ENCODE results near the gene EED.
A peak's percentile ranks its signal among the peaks of the same experiment; 100 is the strongest.
"Not testable (repeated sequence)": the region's sequence is repeated elsewhere in the genome, so short reads cannot be mapped to it uniquely, and the experiment has no call there.

The EED gene

DNA sequence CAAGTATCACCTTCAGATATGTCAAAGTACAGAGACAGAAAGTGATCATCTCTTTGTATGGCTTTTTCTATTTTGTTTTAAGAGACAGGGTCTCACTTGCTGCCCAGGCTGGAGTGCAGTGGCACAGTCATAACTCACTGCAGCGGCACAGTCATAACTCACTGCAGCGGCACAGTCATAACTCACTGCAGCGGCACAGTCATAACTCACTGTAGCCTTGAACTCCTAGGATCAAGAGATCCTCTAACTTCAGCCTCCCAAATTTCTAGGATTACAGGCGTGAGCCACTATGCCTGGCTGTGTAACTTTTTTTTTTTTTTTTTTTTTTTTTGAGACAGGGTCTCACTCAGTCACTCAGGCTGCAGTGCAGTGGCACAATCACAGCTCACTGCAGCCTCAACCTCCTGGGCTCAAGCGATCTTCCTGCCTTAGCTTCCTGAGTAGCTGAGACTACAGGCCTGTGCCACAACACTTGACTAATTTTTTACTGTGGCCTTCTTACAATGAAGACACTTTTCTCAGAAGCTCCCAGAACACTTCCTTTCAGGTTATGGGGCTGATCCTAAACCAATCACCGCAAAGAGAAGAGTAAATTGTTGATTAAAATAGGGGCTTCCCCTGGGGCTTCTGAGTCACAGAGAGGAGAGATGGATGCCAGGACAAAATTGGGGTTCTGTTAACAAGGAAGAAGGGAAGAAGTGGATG is 48.5 kb downstream of the EED start:
- DNase-seq, result no peak

DNA sequence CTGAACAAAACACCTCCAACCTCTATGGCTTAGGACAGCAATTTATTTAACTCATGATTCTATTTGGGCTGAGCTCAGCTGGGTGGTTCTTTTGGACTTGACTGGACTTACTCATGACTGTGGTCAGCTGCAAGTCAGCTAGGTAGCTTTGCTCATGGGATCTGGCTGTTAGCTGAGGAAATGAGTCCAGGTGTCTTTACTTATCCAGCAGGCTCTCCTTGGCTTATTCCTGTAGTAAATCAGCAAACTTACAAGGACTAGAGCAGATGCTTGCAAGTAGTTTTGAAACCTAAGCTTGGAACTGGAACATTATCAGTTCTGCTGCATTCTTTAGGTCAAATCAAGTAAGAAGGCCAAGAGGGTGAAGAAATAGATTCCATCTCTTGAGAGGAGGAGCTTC is 49.5 kb downstream of the EED start:
- DNase-seq, result no peak

DNA sequence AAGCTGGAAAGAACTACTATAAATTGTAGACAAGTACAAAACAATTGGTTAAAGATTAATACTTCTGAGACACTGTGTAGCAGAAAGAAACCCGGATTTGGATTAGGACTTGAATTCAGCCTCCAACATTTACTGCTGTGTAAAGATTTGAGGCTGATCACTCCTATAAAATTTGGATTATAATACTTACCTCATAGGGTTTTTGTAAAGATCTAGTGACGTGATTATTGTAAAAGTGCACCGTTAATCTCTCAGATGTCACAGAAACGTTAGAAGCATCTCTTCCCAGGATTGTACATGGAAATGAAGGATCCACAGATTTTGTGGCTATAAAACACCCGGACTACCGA is 57.2 kb downstream of the EED start:
- no peak for DNase-seq

DNA sequence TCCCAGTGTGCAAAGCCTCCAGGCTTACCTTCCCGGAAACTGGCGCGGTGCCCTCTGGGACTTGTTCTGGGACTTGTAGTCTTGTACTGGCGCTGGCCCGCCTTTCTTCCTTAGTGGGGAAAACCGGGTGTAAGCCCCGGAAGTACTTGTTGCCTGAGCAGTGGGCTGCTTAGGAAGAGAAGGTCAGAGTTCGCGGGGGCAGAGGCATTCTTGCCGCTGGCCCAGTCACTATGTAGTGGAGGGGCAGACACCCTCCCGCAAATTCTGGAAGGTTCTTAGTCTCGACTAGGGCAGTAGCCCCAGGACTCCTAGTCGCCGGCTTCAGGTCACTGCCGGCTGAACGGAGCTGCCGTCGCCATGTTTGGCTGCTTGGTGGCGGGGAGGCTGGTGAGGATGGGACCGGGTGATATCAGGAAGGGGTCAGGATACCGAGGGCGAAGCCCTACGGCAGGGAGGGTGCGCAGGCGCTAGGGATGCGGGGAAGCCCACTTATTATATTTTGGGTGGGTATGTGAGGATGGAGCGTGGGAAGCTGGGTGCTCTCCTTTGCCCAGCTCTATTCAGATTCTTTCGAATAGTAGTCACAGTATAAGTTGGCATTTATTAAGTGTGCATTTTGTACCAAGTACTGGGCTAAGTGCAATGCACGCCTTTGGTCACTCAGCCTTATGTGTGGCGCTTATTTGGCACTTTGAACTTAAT is 57.7 kb downstream of the EED start, which contains the start of gene HIKESHI:
Gene HIKESHI (plus strand): TSS at position 149 of the 702 bp plus-strand sequence. CDS start 209 bp downstream, at position 358.
- DNase-seq, result peak; percentile 97 to 99

DNA sequence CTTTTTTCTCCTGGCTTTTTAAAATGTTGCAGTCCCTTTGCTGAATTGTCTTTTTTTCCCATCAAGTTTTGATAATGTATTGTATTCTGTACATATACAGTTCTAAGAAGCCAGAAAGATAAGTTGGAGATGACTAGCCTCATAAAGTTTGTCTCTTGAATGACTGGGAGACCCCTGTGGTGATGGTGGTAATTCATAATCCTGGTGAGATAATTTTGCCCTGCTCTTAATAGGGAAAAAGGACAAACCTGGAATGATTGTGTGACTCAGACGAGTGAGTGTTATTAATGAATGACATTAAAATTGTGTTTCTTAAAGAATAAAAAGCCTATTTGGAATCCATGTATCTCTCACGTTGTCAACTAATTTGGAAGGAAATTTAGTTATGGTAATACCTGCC is 58.7 kb downstream of the EED start:
- no peak for DNase-seq

DNA sequence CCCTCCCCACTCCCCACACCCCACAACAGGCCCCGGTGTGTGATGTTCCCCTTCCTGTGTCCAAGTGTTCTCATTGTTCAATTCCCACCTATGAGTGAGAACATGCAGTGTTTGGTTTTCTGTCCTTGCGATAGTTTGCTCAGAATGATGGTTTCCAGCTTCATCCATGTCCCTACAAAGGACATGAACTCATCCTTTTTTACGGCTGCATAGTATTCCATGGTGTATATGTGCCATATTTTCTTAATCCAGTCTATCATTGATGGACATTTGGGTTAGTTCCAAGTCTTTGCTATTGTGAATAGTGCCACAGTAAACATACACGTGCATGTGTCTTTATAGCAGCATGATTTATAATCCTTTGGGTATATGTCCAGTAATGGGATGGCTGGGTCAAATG is 64.2 kb downstream of the EED start:
- not testable (repeated sequence) for DNase-seq

DNA sequence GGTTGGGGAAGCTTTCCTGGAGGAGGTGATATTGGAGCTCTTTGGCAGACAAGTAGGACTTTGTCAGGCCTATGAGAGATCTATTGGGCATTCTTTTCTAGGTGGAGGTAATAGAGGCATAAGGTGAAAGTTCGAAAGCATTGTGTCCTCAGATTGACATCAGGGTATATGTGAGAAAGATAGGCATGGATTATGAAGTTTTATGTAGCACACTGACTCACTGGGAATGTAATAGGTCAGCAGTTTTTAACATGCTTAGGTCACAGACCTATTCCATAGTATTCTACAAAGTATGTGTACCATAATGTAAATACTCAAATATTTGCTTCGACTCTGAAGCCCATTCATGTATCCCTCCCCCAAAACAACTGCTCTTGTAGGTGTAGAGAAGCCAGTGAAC is 69.2 kb downstream of the EED start:
- DNase-seq, result no peak

DNA sequence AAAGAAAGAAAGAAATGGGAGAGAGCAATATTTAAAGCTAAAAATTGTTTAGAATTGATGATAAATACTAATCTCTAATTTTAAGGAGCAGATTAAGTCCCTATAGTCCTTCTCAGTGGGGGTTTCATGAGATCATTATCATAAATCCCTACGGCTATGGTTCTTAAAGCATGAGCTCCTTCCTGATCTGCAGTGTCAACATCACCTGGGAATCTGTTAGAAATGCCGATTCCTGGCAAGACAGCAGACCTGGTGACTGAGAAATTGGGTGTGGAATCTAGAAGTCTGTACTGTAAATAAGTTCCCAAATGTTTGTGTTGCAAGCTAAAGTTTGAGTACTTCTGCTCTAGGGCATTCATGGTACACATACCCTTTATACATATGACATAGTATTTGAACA is 70.1 kb downstream of the EED start:
- DNase-seq, result no peak
